Erythroblast (primary cell): ENCODE measurements around the gene PIK3CA.

Experiments
- GATA1 ChIP-seq: IDR thresholded peaks from 2 replicates; pipeline ENCODE4 v1.6.1; 2011; ENCODE audit warnings: low read depth, mild to moderate bottlenecking, control low read depth, low read length, moderate library complexity
- POLR2A ChIP-seq: IDR thresholded peaks from 2 replicates; pipeline ENCODE4 v1.6.1; 2011; ENCODE audit warnings: mild to moderate bottlenecking, low read length

DNA sequence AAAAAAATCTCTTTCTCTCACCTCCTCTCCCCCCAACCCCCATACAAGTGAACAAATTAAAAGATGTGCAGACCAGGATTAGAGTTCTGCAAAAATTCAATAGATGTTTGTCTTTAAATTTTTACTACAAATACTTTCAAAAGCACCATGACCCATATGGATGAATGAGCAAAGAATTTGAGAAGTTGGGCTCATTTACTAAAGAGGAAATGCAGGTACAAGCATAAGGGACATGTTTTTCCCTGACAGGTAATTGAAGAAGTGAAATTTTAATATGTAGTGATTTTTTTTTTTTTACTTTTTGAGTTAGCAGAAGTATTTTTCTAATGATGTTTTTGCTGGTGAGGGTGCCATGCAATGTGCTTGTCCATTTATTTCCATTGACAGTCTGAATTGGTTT lies 15.3 kb downstream of the PIK3CA start:
- no peak for TF ChIP-seq POLR2A
- no peak for TF ChIP-seq GATA1
